NCI-H2171 (cell line): ENCODE measurements around the gene PRKD1.
A peak's percentile ranks its signal among the peaks of the same experiment; 100 is the strongest.

Source experiments
- DNase-seq: peaks from one replicate; lab custom pipeline; 2025; lab: John Stamatoyannopoulos, UW

The PRKD1 gene

GRCh38 chr14:29927376-29928116 lies at the start of gene PRKD1:
Gene PRKD1 (minus strand): TSS chr14:29927847.
- DNase-seq: peak; percentile 60

GRCh38 chr14:29971101-29971500 lies 43.5 kb upstream of the PRKD1 start:
- no peak for DNase-seq

- no peak for DNase-seq
Measured at GRCh38 chr14:29955087-29955486, 27.4 kb upstream of the PRKD1 start.

GRCh38 chr14:29953501-29953900 lies 25.9 kb upstream of the PRKD1 start:
- no peak for DNase-seq

- no peak for DNase-seq
Measured at GRCh38 chr14:29944091-29944490, 16.4 kb upstream of the PRKD1 start.

- no peak for DNase-seq
Measured at GRCh38 chr14:29941401-29941800, 13.8 kb upstream of the PRKD1 start.

- DNase-seq: no peak
Measured at GRCh38 chr14:29940482-29940881, 12.8 kb upstream of the PRKD1 start.

- no peak for DNase-seq
Measured at GRCh38 chr14:29937116-29937515, 9.5 kb upstream of the PRKD1 start.

GRCh38 chr14:29930283-29930682 lies 2.6 kb upstream of the PRKD1 start:
- no peak for DNase-seq

- DNase-seq: no peak
Measured at GRCh38 chr14:29928117-29928640, 532 bp upstream of the PRKD1 start.

GRCh38 chr14:29926701-29927375 lies 809 bp downstream of the PRKD1 start:
- DNase-seq: peak; percentile 32

- DNase-seq: peak; percentile 2
Measured at GRCh38 chr14:29926228-29926627, 1.4 kb downstream of the PRKD1 start.

- DNase-seq: no peak
Measured at GRCh38 chr14:29925736-29926135, 1.9 kb downstream of the PRKD1 start.

GRCh38 chr14:29925101-29925722 lies 2.4 kb downstream of the PRKD1 start:
- DNase-seq: no peak

GRCh38 chr14:29919845-29920244 lies 7.8 kb downstream of the PRKD1 start:
- no peak for DNase-seq

- no peak for DNase-seq
Measured at GRCh38 chr14:29918981-29919380, 8.7 kb downstream of the PRKD1 start.

GRCh38 chr14:29913566-29913965 lies 14.1 kb downstream of the PRKD1 start:
- DNase-seq: no peak

- peak; percentile 30 for DNase-seq
Measured at GRCh38 chr14:29911810-29912209, 15.8 kb downstream of the PRKD1 start.

GRCh38 chr14:29908652-29909577 lies 18.7 kb downstream of the PRKD1 start:
- no peak for DNase-seq

- peak; percentile 18 for DNase-seq
Measured at GRCh38 chr14:29906256-29906870, 21.3 kb downstream of the PRKD1 start.

GRCh38 chr14:29905543-29905942 lies 22.1 kb downstream of the PRKD1 start:
- no peak for DNase-seq
